Activated CD8-positive, alpha-beta memory T cell treated with anti-CD3 and anti-CD28 coated beads, Interleukin-2, amount 10 ng/mL, durations not matched to agents 7 days and 5 days (primary cell): ENCODE data around the gene MT1H. TPM values are rescaled to one million over a fixed set of nuclear protein-coding genes. Genes with fewer than 3 reads are reported as not detected.
A peak's percentile ranks its signal among the peaks of the same experiment; 100 is the strongest.

Experiments
- ATAC-seq: fragments of 150-1000 bp; cut with Tn5 transposase; one replicate; pipeline ENCODE4 v1.10.0; 2021; ENCODE audit warnings: moderate library complexity
- CTCF ChIA-PET: fragments of 350-600 bp; sonication (Branson Sonifier 250); formaldehyde crosslinking; loops from one replicate; lab custom pipeline; 2021; ENCODE audit warnings: antibody characterized with exemption; lab: Charles Lee
- DNase-seq: peaks from one replicate; pipeline ENCODE4 v3.0.0-alpha.2; 2020
- H3K27ac Mint-ChIP-seq: one replicate; pipeline ENCODE4 v1.8.0; 2021; ENCODE audit warnings: mild to moderate bottlenecking, mixed read lengths
- H3K27me3 Mint-ChIP-seq: one replicate; pipeline ENCODE4 v1.8.0; 2021; ENCODE audit warnings: mixed read lengths
- H3K36me3 Mint-ChIP-seq: one replicate; pipeline ENCODE4 v1.8.0; 2021; ENCODE audit warnings: mild to moderate bottlenecking, mixed read lengths
- H3K4me1 Mint-ChIP-seq: one replicate; pipeline ENCODE4 v1.8.0; 2021; ENCODE audit warnings: mixed read lengths
- H3K4me3 Mint-ChIP-seq: one replicate; pipeline ENCODE4 v1.8.0; 2021; ENCODE audit warnings: mild to moderate bottlenecking, moderate library complexity, mixed read lengths
- H3K9me3 Mint-ChIP-seq: one replicate; pipeline ENCODE4 v1.8.0; 2022; ENCODE audit warnings: low read depth, mixed read lengths
- total RNA-seq, 2 experiments: library from RNA; stranded (reverse); gene quantifications; one replicate each; pipeline ENCODE4 v1.2.3, GENCODE V29; 2021

MT1H gene
- total RNA-seq, 2 experiments from 2014 or later = not detected

GRCh38 chr16:56686758-56687157, 17.1 kb downstream of the MT1H start:
- peaks cover 1% of the 10 kb centered on the region for H3K36me3 Mint-ChIP-seq
- no peak overlapping the region for H3K27ac Mint-ChIP-seq
- H3K9me3 Mint-ChIP-seq = no peaks in the 10 kb centered on the region
- DNase-seq (no peak), ATAC-seq (no peak)
- peaks cover 17% of the 10 kb centered on the region for H3K4me1 Mint-ChIP-seq
- H3K4me3 Mint-ChIP-seq = no peak overlapping the region
- CTCF ChIA-PET = interaction anchor here (1.0 kb wide), 1 partner anchor 15 kb away, joined by 4 read pairs; no protein-coding TSS in a partner anchor
- peaks cover 7% of the 10 kb centered on the region for H3K27me3 Mint-ChIP-seq

GRCh38 chr16:56688762-56689161, 19.1 kb downstream of the MT1H start:
- H3K4me3 Mint-ChIP-seq = no peak overlapping the region
- H3K27ac Mint-ChIP-seq = no peak overlapping the region
- CTCF ChIA-PET = interaction anchor here (0.6 to 2.4 kb wide), 3 partner anchors 13 to 88 kb away, joined by 3 to 11 read pairs (median 4); no protein-coding TSS in a partner anchor
- peaks cover 1% of the 10 kb centered on the region for H3K36me3 Mint-ChIP-seq
- H3K9me3 Mint-ChIP-seq = no peaks in the 10 kb centered on the region
- no peak for ATAC-seq
- DNase-seq = no peak
- H3K27me3 Mint-ChIP-seq = peaks cover 7% of the 10 kb centered on the region
- peaks cover 5% of the 10 kb centered on the region for H3K4me1 Mint-ChIP-seq

GRCh38 chr16:56689171-56689570, 19.6 kb downstream of the MT1H start:
- Mint-ChIP-seq H3K36me3 (no peaks in the 10 kb centered on the region), H3K4me3 (no peak overlapping the region), H3K9me3 (no peaks in the 10 kb centered on the region), H3K27me3 (peaks cover 7% of the 10 kb centered on the region), H3K4me1 (peaks cover 1% of the 10 kb centered on the region), H3K27ac (no peak overlapping the region)
- CTCF ChIA-PET = interaction anchor here (0.6 to 2.4 kb wide), 3 partner anchors 13 to 88 kb away, joined by 3 to 11 read pairs (median 4); no protein-coding TSS in a partner anchor
- no peak for DNase-seq
- ATAC-seq = no peak

GRCh38 chr16:56690420-56691122, 21.0 kb downstream of the MT1H start:
- no peaks in the 10 kb centered on the region for H3K9me3 Mint-ChIP-seq
- H3K4me1 Mint-ChIP-seq = no peaks in the 10 kb centered on the region
- CTCF ChIA-PET = interaction anchor here (1.9 to 2.4 kb wide), 2 partner anchors 11 to 90 kb away, joined by 4 to 11 read pairs; no protein-coding TSS in a partner anchor
- no peaks in the 10 kb centered on the region for H3K36me3 Mint-ChIP-seq
- peaks cover 7% of the 10 kb centered on the region for H3K27me3 Mint-ChIP-seq
- no peak overlapping the region for H3K4me3 Mint-ChIP-seq
- no peak overlapping the region for H3K27ac Mint-ChIP-seq
- DNase-seq (no peak), ATAC-seq (no peak)

- DNase-seq (no peak), ATAC-seq (no peak)
- Mint-ChIP-seq H3K36me3 (no peaks in the 10 kb centered on the region), H3K27me3 (peaks cover 7% of the 10 kb centered on the region), H3K9me3 (no peaks in the 10 kb centered on the region), H3K4me1 (no peaks in the 10 kb centered on the region), H3K27ac (no peak overlapping the region), H3K4me3 (no peak overlapping the region)
- CTCF ChIA-PET = no interaction called here
These were observed 22.3 kb downstream of the MT1H start for GRCh38 chr16:56691885-56692284.

GRCh38 chr16:56695246-56695645, 25.6 kb downstream of the MT1H start:
- no peaks in the 10 kb centered on the region for H3K9me3 Mint-ChIP-seq
- no peaks in the 10 kb centered on the region for H3K4me1 Mint-ChIP-seq
- no peaks in the 10 kb centered on the region for H3K36me3 Mint-ChIP-seq
- H3K4me3 Mint-ChIP-seq = no peak overlapping the region
- CTCF ChIA-PET = interaction anchor here (1.2 to 1.7 kb wide), 2 partner anchors 94 to 118 kb away, joined by 3 to 5 read pairs; no protein-coding TSS in a partner anchor
- H3K27me3 Mint-ChIP-seq = peaks cover 5% of the 10 kb centered on the region
- DNase-seq (no peak), ATAC-seq (no peak)
- H3K27ac Mint-ChIP-seq = no peak overlapping the region

- no peak overlapping the region for H3K27ac Mint-ChIP-seq
- no peak overlapping the region for H3K4me3 Mint-ChIP-seq
- H3K36me3 Mint-ChIP-seq = no peaks in the 10 kb centered on the region
- ATAC-seq (no peak), DNase-seq (no peak)
- H3K9me3 Mint-ChIP-seq = no peaks in the 10 kb centered on the region
- H3K27me3 Mint-ChIP-seq = no peaks in the 10 kb centered on the region
- H3K4me1 Mint-ChIP-seq = peaks cover 11% of the 10 kb centered on the region
- CTCF ChIA-PET = interaction anchor here (0.6 to 1.2 kb wide), 5 partner anchors 24 to 151 kb away, joined by 3 to 6 read pairs (median 3); no protein-coding TSS in a partner anchor
These were observed 28.0 kb downstream of the MT1H start for GRCh38 chr16:56697456-56698155.

GRCh38 chr16:56700195-56700594, 30.6 kb downstream of the MT1H start:
- CTCF ChIA-PET = interaction anchor here (0.8 to 4.7 kb wide), 13 partner anchors 17 to 340 kb away, joined by 3 to 94 read pairs (median 12); partner anchors contain the start of gene MT1X
- no peaks in the 10 kb centered on the region for H3K36me3 Mint-ChIP-seq

GRCh38 chr16:56700631-56701030, 31.0 kb downstream of the MT1H start:
- no peaks in the 10 kb centered on the region for H3K36me3 Mint-ChIP-seq
- peaks cover 11% of the 10 kb centered on the region for H3K4me1 Mint-ChIP-seq
- no peak for ATAC-seq
- no peaks in the 10 kb centered on the region for H3K27me3 Mint-ChIP-seq
- CTCF ChIA-PET = interaction anchor here (0.8 to 4.7 kb wide), 17 partner anchors 17 to 340 kb away, joined by 3 to 94 read pairs (median 6); partner anchors contain the start of genes MT1X and SLC12A3
- no peaks in the 10 kb centered on the region for H3K9me3 Mint-ChIP-seq
- H3K27ac Mint-ChIP-seq = no peak overlapping the region
- H3K4me3 Mint-ChIP-seq = no peak overlapping the region
- no peak for DNase-seq

More at GRCh38 chr16:56700195-56700594, 30.6 kb downstream of the MT1H start:
- Mint-ChIP-seq H3K4me3 (no peak overlapping the region), H3K27ac (no peak overlapping the region), H3K9me3 (no peaks in the 10 kb centered on the region), H3K27me3 (no peaks in the 10 kb centered on the region), H3K4me1 (peaks cover 11% of the 10 kb centered on the region)
- no peak for DNase-seq
- ATAC-seq = no peak

- H3K36me3 Mint-ChIP-seq = no peaks in the 10 kb centered on the region
- CTCF ChIA-PET = interaction anchor here (0.6 to 4.7 kb wide), 58 partner anchors 8 to 758 kb away, joined by 3 to 94 read pairs (median 5); partner anchors contain the start of genes MT1A, MT1E, MT1F and MT1G
- H3K27ac Mint-ChIP-seq = peak overlapping the region; percentile 68
- H3K4me1 Mint-ChIP-seq = peaks cover 11% of the 10 kb centered on the region
- DNase-seq (no peak), ATAC-seq (no peak)
- no peaks in the 10 kb centered on the region for H3K9me3 Mint-ChIP-seq
- no peaks in the 10 kb centered on the region for H3K27me3 Mint-ChIP-seq
- no peak overlapping the region for H3K4me3 Mint-ChIP-seq
These were observed 31.9 kb downstream of the MT1H start for GRCh38 chr16:56701534-56701933.

GRCh38 chr16:56702836-56703235, 33.2 kb downstream of the MT1H start:
- Mint-ChIP-seq H3K27ac (no peak overlapping the region), H3K4me3 (no peak overlapping the region), H3K27me3 (no peaks in the 10 kb centered on the region), H3K4me1 (peaks cover 15% of the 10 kb centered on the region), H3K36me3 (no peaks in the 10 kb centered on the region), H3K9me3 (no peaks in the 10 kb centered on the region)
- CTCF ChIA-PET = interaction anchor here (0.9 to 4.7 kb wide), 25 partner anchors 11 to 384 kb away, joined by 3 to 94 read pairs (median 7); partner anchors contain the start of genes MT1F, MT1H and MT1X
- no peak for ATAC-seq
- no peak for DNase-seq

- Mint-ChIP-seq H3K27ac (peak overlapping the region; percentile 93), H3K27me3 (no peaks in the 10 kb centered on the region), H3K36me3 (peaks cover 4% of the 10 kb centered on the region)
These were observed 39.2 kb downstream of the MT1H start for GRCh38 chr16:56708525-56709442.

More at GRCh38 chr16:56708525-56709442, 39.2 kb downstream of the MT1H start:
- DNase-seq (peak; percentile 79), ATAC-seq (peak; percentile 83)
- H3K4me1 Mint-ChIP-seq = peaks cover 44% of the 10 kb centered on the region
- H3K9me3 Mint-ChIP-seq = no peaks in the 10 kb centered on the region
- CTCF ChIA-PET = interaction anchor here (0.6 to 3.1 kb wide), 13 partner anchors 21 to 195 kb away, joined by 3 to 17 read pairs (median 4); no protein-coding TSS in a partner anchor
- H3K4me3 Mint-ChIP-seq = peak overlapping the region; percentile 85
